HepG2 (cell line): ENCODE data around the gene GPBAR1. TPM values are rescaled to one million over a fixed set of nuclear protein-coding genes. Genes with fewer than 3 reads are reported as not detected.

Source experiments
- ATAC-seq: fragments of 200-7000 bp; cut with Tn5 transposase; 3 replicates; pipeline ENCODE4 v1.9.1; 2020; ENCODE audit warnings: mild to moderate bottlenecking, moderate library complexity
- BruUV-seq: library from RNA; stranded (reverse); fragments of 400-500 nt; replicated peaks from 2 replicates; lab custom pipeline; 2021; lab: Mats Ljungman, UMichigan
- CTCF ChIA-PET: fragments of 300-600 bp; formaldehyde crosslinking; extraction: SDS; loops from one replicate; lab custom pipeline; 2021; ENCODE audit warnings: low total read pairs, inconsistent platforms, low intra/inter-chr PET ratio; lab: Yijun Ruan, JAX
- POLR2A ChIA-PET: fragments of 350-600 bp; sonication (Branson Sonifier 250); formaldehyde crosslinking; loops from one replicate; lab custom pipeline; 2020; ENCODE audit warnings: antibody characterized with exemption, inconsistent platforms; lab: Yijun Ruan, JAX
- DNase-seq: peaks from one replicate; pipeline ENCODE4 v3.0.0-alpha.2; 2015; ENCODE audit warnings: low spot score
- FAIRE-seq: peaks from 3 replicates; lab custom pipeline; 2011; peaks lifted over from hg19 to GRCh38; lab: Jason Lieb, UNC
- H2AFZ ChIP-seq: one replicate; pipeline ENCODE4 v1.6.1; 2011; ENCODE audit warnings: low read length, inconsistent platforms
- H3K27ac ChIP-seq: fragments of 300-600 bp; 3 replicates; pipeline ENCODE4 v1.8.0; 2011; ENCODE audit warnings: mixed run types, mild to moderate bottlenecking, mixed read lengths, low read length, inconsistent platforms; ENCODE audit not compliant: insufficient read depth; ENCODE audit errors: extremely low read length
- H3K27me3 ChIP-seq, 2 experiments: fragments of 200-600 bp in 1 of 2; 2 replicates in 1 of 2; 3 replicates in 1 of 2; pipeline versions ENCODE4 v1.6.0 to v1.8.0; 2011; ENCODE audit warnings: low read length in 2 of 2, mild to moderate bottlenecking in 2 of 2, moderate library complexity in 2 of 2, inconsistent platforms in 1 of 2; ENCODE audit not compliant: insufficient read depth in 2 of 2, control insufficient read depth in 1 of 2
- H3K36me3 ChIP-seq, 2 experiments: fragments of 200-600 bp in 1 of 2; replicated peaks in 1 of 2; 2 replicates in 1 of 2; 3 replicates in 1 of 2; pipeline versions ENCODE4 v1.5.1 to v1.8.0; 2011; ENCODE audit warnings: low read length in 2 of 2, inconsistent platforms in 1 of 2; ENCODE audit not compliant: insufficient read depth in 2 of 2, control insufficient read depth in 1 of 2
- H3K4me1 ChIP-seq: 2 replicates; pipeline ENCODE4 v1.5.1; 2012; ENCODE audit warnings: low read length, inconsistent platforms; ENCODE audit not compliant: insufficient read depth
- H3K4me2 ChIP-seq: 2 replicates; pipeline ENCODE4 v1.6.0; 2011; ENCODE audit warnings: low read depth, low read length, inconsistent platforms
- H3K4me3 ChIP-seq, 3 experiments: fragments of 200-600 bp in 1 of 3; sonication (generic), shearing (Covaris generic) in 1 of 3; replicated peaks in 1 of 3; 2 replicates each; pipeline ENCODE4 v1.5.1; 2011 to 2016; ENCODE audit warnings: low read length in 3 of 3, inconsistent platforms in 2 of 3, low read depth in 2 of 3, mild to moderate bottlenecking in 2 of 3, control low read depth in 1 of 3, mixed read lengths in 1 of 3; ENCODE audit not compliant: insufficient read depth in 1 of 3
- H3K79me2 ChIP-seq: one replicate; pipeline ENCODE4 v1.6.1; 2011; ENCODE audit warnings: low read length, inconsistent platforms; ENCODE audit not compliant: insufficient read depth
- H3K9ac ChIP-seq: 2 replicates; pipeline ENCODE4 v1.6.0; 2011; ENCODE audit warnings: mild to moderate bottlenecking, low read depth, low read length, inconsistent platforms; ENCODE audit not compliant: insufficient read depth
- H3K9me3 ChIP-seq: 2 replicates; pipeline ENCODE4 v1.5.1; 2012; ENCODE audit warnings: mild to moderate bottlenecking, low read length
- H4K20me1 ChIP-seq: 2 replicates; pipeline ENCODE4 v1.6.0; 2011; ENCODE audit warnings: inconsistent platforms, mild to moderate bottlenecking, low read length, moderate library complexity; ENCODE audit not compliant: insufficient read depth
- SCMH1 ChIP-seq: sonication (generic); formaldehyde crosslinking; IDR thresholded peaks from 2 replicates; pipeline ENCODE4 v1.9.0; 2021; ENCODE audit warnings: missing genetic modification reagents, mild to moderate bottlenecking, borderline replicate concordance
- ZNF644 ChIP-seq: IDR thresholded peaks from 2 replicates; pipeline ENCODE4 v1.6.1; 2016; ENCODE audit warnings: low read depth
- WGBS: methylation state at CpG from one replicate; pipeline ENCODE4 v1.1.6; 2017; ENCODE audit warnings: low lambda C conversion rate; 5-methylcytosine and 5-hydroxymethylcytosine counted together
- in situ Hi-C: cut with HindIII; loops from 2 replicates; pipeline ENCODE4 v1.10.0; 2017; ENCODE audit warnings: low pct_unique_long_range_greater_than_20kb; ENCODE audit not compliant: extremely low pct_ligation_motif_present
- intact Hi-C: fragments of 100-400 bp; cut with micrococcal nuclease; formaldehyde crosslinking; loops from one replicate; pipeline ENCODE4 v1.10.0; 2022; ENCODE audit not compliant: unreplicated experiment
- polyA plus RNA-seq, 8 experiments: library from polyadenylated mRNA; depleted of rRNA in 3 of 8; stranded (reverse) in 7 of 8; unstranded in 1 of 8; fragments of >200 nt; fragmentation: Illumina TruSeq in 4 of 8; extraction: Trizol in 4 of 8; gene quantifications; 2 replicates each; pipeline versions ENCODE4 v1.2.1 to v1.2.3, GENCODE V29; 2011 to 2016; ENCODE audit warnings: low read depth in 4 of 8, missing spikeins in 1 of 8, mixed read lengths in 1 of 8; ENCODE audit not compliant: insufficient read depth in 1 of 8
- total RNA-seq, 5 experiments: library from RNA; depleted of rRNA; stranded (reverse); fragments of >200 nt; fragmentation: Illumina TruSeq; extraction: Trizol; gene quantifications; 2 replicates each; pipeline ENCODE4 v1.2.3, GENCODE V29; 2016; ENCODE audit warnings: low read depth in 1 of 5

The GPBAR1 gene
- total and polyA plus RNA-seq, 2 of the 13 experiments (the other 11 are each of a cell fraction or from before 2014, with no cell fraction given) = 0.05 to 0.09 TPM

GRCh38 chr2:218221000-218221399 lies 39.8 kb upstream of the GPBAR1 start:
- no peak overlapping the region for H2AFZ ChIP-seq
- H4K20me1 ChIP-seq = peaks cover 12% of the 10 kb centered on the region; the same call in 1 of the 2 replicates
- BruUV-seq = no TSS peak
- H3K27me3 ChIP-seq = no peaks in the 10 kb centered on the region; a peak in 1 of 5 replicates
- H3K4me2 ChIP-seq = no peak overlapping the region
- in situ Hi-C loops = no loop called here
- H3K79me2 ChIP-seq = peaks cover 79% of the 10 kb centered on the region
- intact Hi-C loops = no loop called here
- DNase-seq (no peak), ATAC-seq (no peak), FAIRE-seq (no peak)
- H3K9me3 ChIP-seq = no peaks in the 10 kb centered on the region
- peaks cover 55% of the 10 kb centered on the region for H3K4me1 ChIP-seq
- no peak overlapping the region for H3K27ac ChIP-seq
- peaks cover 2 to 53% of the 10 kb centered on the region in 2 experiments for H3K36me3 ChIP-seq
- TF ChIP-seq SCMH1 (CRISPR knock-in tag) = no peak
- H3K4me3 ChIP-seq = no peak overlapping the region
- ChIA-PET POLR2A (interaction anchor here (1.1 kb wide), 1 partner anchor 23 kb away, joined by 3 read pairs; no protein-coding TSS in a partner anchor), CTCF (no interaction called here)
- WGBS = 95% methylated on average over 5 of the region's 5 CpGs
- H3K9ac ChIP-seq = no peak overlapping the region

- Histone ChIP-seq H4K20me1 (peaks cover 12% of the 10 kb centered on the region; the same call in 1 of the 2 replicates), H3K27ac (no peak overlapping the region), H3K9ac (no peak overlapping the region), H3K9me3 (no peaks in the 10 kb centered on the region), H3K79me2 (peaks cover 70% of the 10 kb centered on the region), H2AFZ (no peak overlapping the region), H3K36me3 (peaks cover 5 to 69% of the 10 kb centered on the region in 2 experiments), H3K4me2 (no peak overlapping the region), H3K4me1 (peaks cover 50% of the 10 kb centered on the region), H3K4me3 (no peak overlapping the region), H3K27me3 (no peaks in the 10 kb centered on the region; a peak in 1 of 5 replicates)
- in situ Hi-C loops (no loop called here), intact Hi-C loops (no loop called here)
- TF ChIP-seq ZNF644 (CRISPR knock-in tag) = no peak
- CTCF ChIA-PET = no interaction called here
- FAIRE-seq = no peak
- no peak for ATAC-seq
- DNase-seq = no peak
- 96% methylated on average over 5 of the region's 5 CpGs for WGBS
- BruUV-seq = no TSS peak
- POLR2A ChIA-PET = no interaction called here
Measured at GRCh38 chr2:218223046-218223445, 37.8 kb upstream of the GPBAR1 start.
